T follicular helper cell (primary cell): ENCODE data around the gene GSDME.
"Not testable (repeated sequence)": the region's sequence is repeated elsewhere in the genome, so short reads cannot be mapped to it uniquely, and the experiment has no call there.

ENCODE experiments used
- DNase-seq: peaks from one replicate; pipeline ENCODE4 v3.0.0-alpha.2; 2020; ENCODE audit warnings: low read depth

The GSDME gene

GRCh38 chr7:24741679-24742505 is 15.4 kb downstream of the GSDME start:
- DNase-seq = no peak

GRCh38 chr7:24740871-24741270 is 16.4 kb downstream of the GSDME start:
- DNase-seq = no peak

GRCh38 chr7:24739306-24739705 is 18.0 kb downstream of the GSDME start:
- DNase-seq = no peak

GRCh38 chr7:24738577-24738976 is 18.7 kb downstream of the GSDME start:
- no peak for DNase-seq

- no peak for DNase-seq
Measured at GRCh38 chr7:24737281-24737680, 20.0 kb downstream of the GSDME start.

- DNase-seq = not testable (repeated sequence)
Measured at GRCh38 chr7:24735594-24735993, 21.7 kb downstream of the GSDME start.

GRCh38 chr7:24734306-24734705 is 23.0 kb downstream of the GSDME start:
- DNase-seq = no peak

GRCh38 chr7:24733414-24734060 is 23.7 kb downstream of the GSDME start:
- no peak for DNase-seq

GRCh38 chr7:24732646-24733413 is 24.4 kb downstream of the GSDME start:
- DNase-seq = no peak

GRCh38 chr7:24731313-24731712 is 26.0 kb downstream of the GSDME start:
- DNase-seq = no peak

- no peak for DNase-seq
Measured at GRCh38 chr7:24730018-24730369, 27.3 kb downstream of the GSDME start.

- no peak for DNase-seq
Measured at GRCh38 chr7:24729365-24730017, 27.8 kb downstream of the GSDME start.

GRCh38 chr7:24728503-24729364 is 28.5 kb downstream of the GSDME start:
- DNase-seq = no peak

GRCh38 chr7:24728121-24728500 is 29.2 kb downstream of the GSDME start:
- no peak for DNase-seq

- no peak for DNase-seq
Measured at GRCh38 chr7:24727154-24728120, 29.8 kb downstream of the GSDME start.

GRCh38 chr7:24725554-24726241 is 31.6 kb downstream of the GSDME start:
- DNase-seq = no peak

- DNase-seq = no peak
Measured at GRCh38 chr7:24724451-24725190, 32.6 kb downstream of the GSDME start.

- no peak for DNase-seq
Measured at GRCh38 chr7:24723178-24723530, 34.1 kb downstream of the GSDME start.
